ENCODE measurements around the gene KTN1.

The KTN1 gene

GRCh38 chr14:55572578-55572977 lies 7.4 kb upstream of the KTN1 start:
- DNase-seq (ENCODE audit: low spot score) = no peak

- DNase-seq (ENCODE audit: low spot score) = no peak
Observed at GRCh38 chr14:55574988-55575387, 5.0 kb upstream of the KTN1 start.

- DNase-seq (ENCODE audit: low spot score) = no peak
Observed at GRCh38 chr14:55577229-55577628, 2.8 kb upstream of the KTN1 start.

GRCh38 chr14:55578511-55578910 lies 1.5 kb upstream of the KTN1 start:
- DNase-seq (ENCODE audit: low spot score) = no peak

DNA sequence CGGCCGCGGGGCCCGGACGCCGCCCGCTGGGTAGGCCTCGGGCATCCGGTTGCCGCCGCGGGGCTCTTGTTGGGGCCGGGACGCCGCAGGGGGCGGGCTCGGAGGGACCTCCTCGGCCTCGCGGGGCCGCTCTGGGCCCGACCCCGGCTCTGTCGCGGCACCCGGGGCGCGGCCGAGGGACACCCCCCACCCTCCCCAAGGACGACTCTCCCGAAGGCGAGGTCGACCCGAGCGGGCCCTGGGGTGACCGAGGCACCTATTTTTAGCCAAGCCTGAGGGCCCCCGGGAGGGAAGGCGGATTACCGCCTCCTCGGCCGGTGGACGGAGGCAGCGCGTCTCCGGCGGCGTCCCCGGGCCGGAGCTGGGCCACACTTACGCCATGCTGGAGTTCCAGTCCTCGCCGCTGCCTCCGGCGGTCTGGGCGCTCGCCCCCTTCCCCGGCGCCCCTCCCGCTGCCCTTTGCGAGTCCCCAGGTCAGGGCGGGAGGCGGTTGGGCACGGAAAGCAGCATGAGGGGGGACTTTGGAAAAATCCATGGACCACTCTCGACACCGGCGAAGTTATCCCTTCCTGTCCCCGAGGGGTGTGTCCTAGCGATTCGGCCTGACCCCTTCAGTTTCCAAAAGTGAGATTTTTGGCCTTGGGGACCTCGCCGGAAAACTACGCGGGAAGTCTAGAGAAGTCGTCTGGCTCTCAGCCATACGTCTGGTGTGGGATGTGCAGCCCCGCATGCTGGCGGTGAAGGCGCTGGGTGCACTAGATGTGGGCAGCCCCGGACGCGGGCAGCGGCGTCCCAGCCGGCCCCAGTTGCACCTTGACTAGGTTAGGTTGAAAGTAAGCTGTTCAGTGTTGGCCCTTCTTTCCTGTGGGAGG lies 699 bp downstream of the KTN1 start:
- DNase-seq (ENCODE audit: low spot score) = no peak

DNA sequence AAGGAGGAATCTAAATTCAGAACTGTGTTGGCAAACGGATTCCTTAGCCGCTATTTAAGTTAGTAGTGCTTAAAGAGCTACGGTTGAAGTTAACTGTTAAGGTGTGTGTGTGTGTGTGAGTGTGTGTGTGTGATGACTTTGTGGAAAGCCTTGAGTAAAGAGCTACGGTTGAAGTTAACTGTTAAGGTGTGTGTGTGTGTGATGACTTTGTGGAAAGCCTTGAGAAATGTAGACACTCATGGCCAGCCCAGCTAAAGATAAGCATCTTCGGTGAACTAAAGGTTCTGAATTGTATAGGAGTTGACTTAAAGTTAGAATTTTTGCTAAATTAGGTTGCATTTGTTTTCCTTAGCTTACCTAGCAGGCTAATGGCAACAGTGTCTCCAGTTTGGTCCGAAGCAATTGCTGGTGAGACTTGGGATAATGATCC lies 1.4 kb downstream of the KTN1 start:
- no peak for DNase-seq (ENCODE audit: low spot score)

DNA sequence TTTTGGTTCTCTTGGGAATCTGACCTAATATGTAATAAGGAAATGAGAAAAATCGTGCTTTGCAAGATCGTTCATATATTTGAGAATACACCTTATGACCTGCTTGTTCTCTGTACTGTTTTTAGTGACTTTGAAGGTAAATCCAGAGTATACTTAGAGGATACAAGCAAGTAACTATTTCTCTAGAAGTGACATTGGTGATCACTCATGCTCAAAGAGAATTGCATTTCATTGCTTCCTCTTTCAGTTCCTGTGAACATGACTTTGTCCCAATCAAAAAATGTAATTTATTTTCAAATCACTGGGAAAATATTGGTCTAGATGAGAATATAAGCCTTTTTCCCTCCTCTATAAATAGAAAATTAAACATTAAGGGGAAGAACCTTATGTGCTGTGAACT lies 2.7 kb downstream of the KTN1 start:
- DNase-seq (ENCODE audit: low spot score) = no peak

GRCh38 chr14:55583942-55584468 lies 4.0 kb downstream of the KTN1 start:
- no peak for DNase-seq (ENCODE audit: low spot score)

- no peak for DNase-seq (ENCODE audit: low spot score)
Observed at GRCh38 chr14:55585854-55586253, 5.8 kb downstream of the KTN1 start.

DNA sequence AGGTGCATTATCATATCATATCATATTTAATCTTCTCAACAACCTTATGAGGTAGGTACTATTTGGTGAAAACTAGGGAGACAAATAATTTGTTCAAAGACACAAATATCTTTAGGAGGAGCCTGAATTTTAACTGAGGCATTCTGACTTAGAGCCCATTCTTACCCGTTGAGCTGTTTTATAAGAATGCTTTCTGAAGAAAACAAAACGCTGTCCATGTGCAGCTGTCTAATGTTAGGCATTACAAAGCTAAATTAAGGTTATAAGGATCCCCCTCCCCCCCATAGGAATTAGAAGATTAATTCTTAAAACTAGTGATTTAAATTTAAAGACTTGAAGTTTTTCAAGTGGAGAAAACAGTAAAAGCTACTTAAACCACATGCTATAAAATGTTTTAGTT lies 6.4 kb downstream of the KTN1 start:
- DNase-seq (ENCODE audit: low spot score) = no peak

- no peak for DNase-seq (ENCODE audit: low spot score)
Observed at GRCh38 chr14:55587847-55588246, 7.8 kb downstream of the KTN1 start.

DNA sequence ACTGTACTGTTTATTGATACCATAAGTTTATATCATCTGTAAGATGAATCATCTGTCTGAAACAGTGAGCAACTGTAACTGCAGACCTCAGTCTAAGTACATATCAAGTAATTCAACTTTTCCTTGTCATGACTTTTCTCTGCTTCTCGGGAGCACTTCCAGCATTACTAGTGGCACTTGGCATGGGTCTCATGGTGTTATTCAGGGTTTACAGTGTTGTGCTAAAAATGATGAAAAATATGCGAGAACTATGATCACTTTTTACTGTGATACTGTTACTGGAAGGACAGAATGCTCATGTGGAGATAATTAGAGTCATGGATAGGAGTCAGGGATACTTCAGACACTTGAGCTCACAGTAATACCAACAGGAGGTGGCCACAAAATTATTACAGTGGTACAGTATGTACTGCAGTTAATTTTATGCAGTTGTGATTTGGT lies 8.3 kb downstream of the KTN1 start:
- no peak for DNase-seq (ENCODE audit: low spot score)

DNA sequence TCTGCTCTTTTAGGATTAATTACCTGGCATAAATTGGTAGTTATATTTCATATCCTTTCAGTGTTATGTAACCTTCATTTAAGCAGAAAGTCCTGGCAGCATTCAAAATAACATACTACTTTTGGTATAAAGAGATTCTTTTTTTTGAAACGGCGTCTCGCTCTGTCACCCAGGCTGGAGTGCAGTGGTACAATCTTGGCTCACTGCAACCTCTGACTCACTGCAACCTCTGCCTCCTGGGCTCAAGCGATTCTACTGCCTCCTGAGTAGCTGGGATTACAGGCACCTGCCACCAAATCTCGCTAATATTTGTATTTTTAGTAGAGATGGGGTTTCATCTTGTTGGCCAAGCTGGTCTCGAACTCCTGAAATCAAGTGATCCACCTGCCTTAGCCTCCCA lies 9.2 kb downstream of the KTN1 start:
- DNase-seq (ENCODE audit: low spot score) = no peak

- DNase-seq (ENCODE audit: low spot score) = no peak
Observed at GRCh38 chr14:55592436-55592835, 12.4 kb downstream of the KTN1 start.

DNA sequence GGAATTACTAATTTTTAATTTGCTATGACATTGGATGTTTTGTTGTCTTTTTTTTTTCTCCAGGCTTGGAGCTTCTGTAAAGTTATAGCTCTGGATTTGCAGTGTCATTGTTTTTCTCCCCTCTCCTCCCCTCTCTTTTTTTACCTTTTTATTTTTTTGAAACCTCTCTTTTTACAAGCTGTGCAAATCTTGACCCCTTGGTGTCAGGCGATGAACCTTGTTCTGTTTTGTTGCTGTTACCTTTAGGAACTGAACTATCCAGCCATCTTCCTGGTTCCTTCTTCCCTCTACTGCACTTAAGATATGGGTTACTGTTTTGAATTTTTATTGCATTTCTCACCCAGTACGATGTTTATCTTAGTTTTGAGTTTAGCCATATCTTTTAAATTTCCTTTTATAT lies 13.7 kb downstream of the KTN1 start:
- DNase-seq (ENCODE audit: low spot score) = no peak

DNA sequence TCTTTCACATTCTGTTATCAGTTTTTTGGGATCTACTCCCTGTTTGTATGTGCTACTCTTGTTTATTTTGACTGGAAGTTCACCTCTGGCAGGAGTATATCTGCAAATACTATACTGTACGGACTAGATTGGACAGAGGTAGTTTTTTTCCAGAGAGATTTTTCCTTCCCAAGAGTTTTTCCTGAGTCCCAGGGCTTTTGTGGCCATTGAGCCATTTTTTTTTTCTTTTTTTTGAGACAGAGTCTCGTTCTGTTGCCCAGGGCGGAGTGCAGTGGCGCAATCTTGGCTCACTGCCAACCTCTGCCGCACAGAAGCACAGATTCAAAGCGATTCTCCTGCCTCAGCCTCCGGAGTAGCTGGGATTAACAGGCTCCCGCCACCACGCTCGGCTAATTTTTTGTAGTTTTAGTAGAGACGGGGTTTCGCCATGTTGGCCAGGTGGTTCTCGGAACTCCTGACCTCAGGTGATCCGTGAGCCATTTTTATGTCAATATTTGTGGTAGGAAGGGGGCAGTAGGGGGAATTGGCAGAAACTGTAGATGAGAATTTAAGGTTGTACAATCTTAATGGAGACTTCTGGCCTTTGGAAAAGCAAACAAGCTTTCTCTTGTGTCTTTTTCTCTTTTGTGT lies 19.4 kb downstream of the KTN1 start:
- DNase-seq (ENCODE audit: low spot score) = no peak

- DNase-seq (ENCODE audit: low spot score) = peak; percentile 55
Observed at GRCh38 chr14:55600784-55601561, 21.0 kb downstream of the KTN1 start.

- no peak for DNase-seq (ENCODE audit: low spot score)
Observed at GRCh38 chr14:55603401-55603953, 23.5 kb downstream of the KTN1 start.

- DNase-seq (ENCODE audit: low spot score) = no peak
Observed at GRCh38 chr14:55604488-55604887, 24.5 kb downstream of the KTN1 start.

GRCh38 chr14:55604900-55605418 lies 25.0 kb downstream of the KTN1 start:
- DNase-seq (ENCODE audit: low spot score) = no peak

GRCh38 chr14:55605793-55606192 lies 25.8 kb downstream of the KTN1 start:
- no peak for DNase-seq (ENCODE audit: low spot score)

GRCh38 chr14:55607386-55607785 lies 27.4 kb downstream of the KTN1 start:
- no peak for DNase-seq (ENCODE audit: low spot score)
